ENCODE results near the gene FBXO7.
A peak's percentile ranks its signal among the peaks of the same experiment; 100 is the strongest.

The FBXO7 gene

DNA sequence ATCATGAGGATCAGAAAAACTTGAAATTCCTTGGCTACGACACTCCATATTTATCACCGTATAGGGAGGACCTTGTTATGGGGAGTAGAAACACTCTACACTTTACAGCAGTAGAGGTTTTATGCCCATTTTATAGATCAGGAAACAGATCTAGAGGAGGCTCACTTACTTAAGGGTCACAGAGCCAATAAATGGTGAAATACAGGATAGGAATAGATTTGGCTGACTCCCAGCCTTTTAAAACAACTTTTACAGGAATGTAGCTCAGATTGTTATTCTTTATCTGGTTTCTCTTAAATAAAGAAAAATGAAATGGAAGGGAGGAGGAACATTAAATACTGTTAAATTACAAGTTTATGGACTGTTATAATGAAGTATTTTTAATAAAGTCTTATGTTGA lies 14.8 kb downstream of the FBXO7 start:
- no peak for FAIRE-seq

DNA sequence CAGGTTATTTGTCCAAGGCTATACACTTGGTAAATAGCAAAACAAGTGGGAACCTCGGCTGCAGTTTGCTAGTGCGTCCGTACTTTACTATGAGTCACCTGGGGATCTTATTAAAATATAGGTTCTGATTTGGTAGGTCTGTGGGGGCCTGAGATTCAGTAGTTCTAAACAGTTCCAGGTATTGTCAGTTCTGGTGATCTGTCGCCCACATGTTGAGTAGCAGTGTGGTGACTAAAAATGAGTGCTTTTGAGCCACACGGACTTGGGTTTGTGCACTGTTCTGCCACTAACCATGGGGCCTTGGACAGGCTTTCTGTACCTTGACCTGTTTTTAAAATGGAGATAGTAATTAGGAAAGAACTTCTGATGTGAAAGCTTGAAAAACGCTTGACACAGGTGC lies 15.7 kb downstream of the FBXO7 start:
- no peak for DNase-seq (ENCODE audit: low spot score)
- no peak for FAIRE-seq

More for the DNA sequence above, 14.8 kb downstream of the FBXO7 start:
- no peak for DNase-seq (ENCODE audit: low spot score)

DNA sequence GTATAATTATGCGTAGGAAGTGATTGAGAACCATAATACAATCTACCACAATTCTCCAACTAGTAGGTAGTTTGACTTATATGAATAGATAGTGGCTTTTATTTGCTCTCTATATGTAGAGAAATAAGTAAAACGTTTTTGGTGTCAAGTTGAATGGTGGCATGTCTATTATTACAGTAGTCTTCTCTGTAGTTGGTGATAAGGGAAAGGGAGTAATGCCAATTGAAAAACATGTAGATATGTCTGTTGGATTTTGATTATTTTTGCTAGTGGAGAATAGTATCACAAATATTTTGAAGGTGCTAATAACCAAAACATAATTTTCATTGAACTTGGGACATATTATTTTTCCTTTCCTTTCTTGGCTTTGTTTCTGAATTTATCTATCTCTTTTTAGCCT lies 17.5 kb downstream of the FBXO7 start:
- FAIRE-seq (no peak), DNase-seq (ENCODE audit: low spot score) (no peak)

DNA sequence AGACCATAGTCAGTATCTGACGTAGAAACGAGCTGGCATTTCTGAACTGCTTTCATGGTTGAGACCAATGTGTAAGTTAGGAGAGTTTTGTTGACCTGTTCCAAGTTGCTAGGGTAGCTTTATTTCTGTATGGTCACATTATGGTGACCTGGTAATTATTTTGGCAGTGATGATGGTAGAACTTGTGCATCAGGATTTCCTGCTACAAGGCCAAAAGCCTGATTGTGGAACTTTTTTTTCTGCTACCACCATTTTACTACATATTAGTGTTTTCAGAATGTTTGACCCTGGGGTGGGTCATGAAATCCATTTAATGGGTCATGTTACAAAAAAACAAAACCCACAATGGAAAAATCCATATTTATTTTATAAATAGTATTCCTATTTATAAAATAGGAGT lies 18.9 kb downstream of the FBXO7 start:
- no peak for FAIRE-seq
- DNase-seq (ENCODE audit: low spot score), result no peak

DNA sequence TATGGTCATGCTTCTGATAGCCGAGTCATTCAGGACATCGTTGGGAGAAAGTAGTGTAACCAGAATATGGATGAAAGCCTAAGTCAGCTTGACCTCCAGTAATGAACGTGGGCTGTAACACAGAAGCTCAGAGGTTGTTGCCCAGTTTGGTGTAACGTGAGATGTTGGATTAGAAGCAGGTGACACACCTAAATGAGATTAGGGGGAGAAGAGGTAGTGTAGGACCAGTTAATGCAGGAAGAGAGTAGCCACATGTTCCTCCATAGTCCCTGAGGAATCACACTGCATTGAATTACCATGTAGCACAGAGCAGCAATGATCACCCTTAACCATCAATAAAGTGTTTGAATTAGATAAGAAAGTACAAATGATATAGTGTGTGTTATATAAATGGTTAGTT lies 20.4 kb downstream of the FBXO7 start:
- DNase-seq (ENCODE audit: low spot score) (no peak), FAIRE-seq (no peak)

DNA sequence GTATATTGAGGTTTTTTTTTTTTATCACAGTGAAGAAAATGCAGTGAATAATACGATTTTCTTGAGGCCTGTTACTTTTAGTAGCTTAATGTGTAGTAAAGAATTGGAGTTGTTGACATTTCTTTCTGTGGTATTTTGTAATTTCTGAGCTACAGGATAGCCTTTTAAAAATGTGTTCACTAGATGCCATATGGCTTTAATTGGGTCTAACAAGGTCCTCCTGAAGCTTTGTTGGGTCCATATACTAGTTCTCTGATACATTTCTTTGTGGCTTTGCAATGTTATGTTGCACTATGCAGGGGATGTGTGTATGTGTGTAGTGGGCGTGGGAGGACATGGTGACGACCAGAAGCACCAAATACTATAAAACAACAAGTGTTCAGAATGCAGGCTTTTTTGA lies 25.1 kb downstream of the FBXO7 start:
- FAIRE-seq (no peak), DNase-seq (ENCODE audit: low spot score) (no peak)

DNA sequence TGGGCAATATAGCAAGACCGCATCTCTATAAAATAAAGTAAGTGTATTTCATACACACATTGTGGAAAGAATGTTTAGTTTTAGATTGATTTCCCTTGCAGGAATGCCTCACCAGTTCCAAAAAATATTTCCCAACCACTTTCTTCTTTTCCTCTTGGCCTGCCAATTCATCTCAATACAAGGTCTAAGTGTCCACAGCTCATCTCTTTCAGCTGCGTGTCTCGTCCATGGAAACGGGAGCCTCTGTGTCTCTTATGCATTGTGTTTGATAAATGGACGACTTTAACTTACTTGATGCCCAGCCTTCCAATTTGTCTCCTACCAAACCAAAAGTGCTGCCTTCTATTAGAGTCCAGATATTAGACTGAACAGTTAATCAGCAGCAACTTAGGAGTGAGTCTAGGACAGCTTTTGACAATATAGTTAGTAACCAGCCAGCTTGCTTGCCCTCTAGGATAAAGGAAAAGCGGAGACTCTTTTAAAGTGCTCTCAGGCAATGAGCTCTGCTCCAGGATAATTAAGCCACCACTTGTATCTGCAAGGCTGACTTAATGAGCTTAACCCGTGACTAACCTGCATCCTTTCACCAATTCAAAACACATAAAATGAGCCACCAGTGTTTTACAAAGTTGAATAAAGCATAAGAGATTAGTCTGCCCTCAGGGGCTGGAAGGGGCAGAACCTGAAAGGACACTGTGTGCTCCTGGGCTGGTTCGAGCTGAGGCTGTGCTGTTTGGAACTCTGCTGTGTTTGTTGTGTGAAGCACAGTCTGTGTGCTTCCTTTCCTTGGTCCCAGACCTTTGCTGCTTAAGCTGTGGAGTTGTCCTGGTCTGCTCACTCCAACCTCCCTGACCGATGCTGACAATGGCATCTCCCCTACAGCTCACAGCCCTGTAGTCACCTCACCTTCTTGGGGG lies 27.5 kb downstream of the FBXO7 start:
- DNase-seq (ENCODE audit: low spot score), result no peak
- FAIRE-seq, result no peak

DNA sequence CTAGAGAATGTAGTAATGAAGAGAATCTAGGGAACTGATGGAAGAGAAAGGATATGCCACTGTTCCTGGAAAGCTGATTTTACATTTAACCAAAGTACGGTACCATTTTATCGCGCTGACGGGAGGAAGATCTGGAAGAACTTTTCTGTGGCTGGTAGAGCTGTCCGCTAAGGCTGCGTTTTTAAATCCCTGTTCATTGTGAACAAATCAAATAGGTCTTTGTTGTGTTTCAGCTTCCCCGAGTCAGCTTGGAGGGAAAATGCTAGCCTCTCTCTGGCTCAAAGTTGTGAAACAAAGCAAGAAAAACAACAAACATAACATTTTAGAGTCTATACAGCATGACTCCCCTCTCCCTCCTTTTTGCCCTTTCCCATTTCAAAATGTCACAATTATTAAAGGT lies 34.4 kb downstream of the FBXO7 start:
- FAIRE-seq, result no peak
- DNase-seq (ENCODE audit: low spot score), result no peak

DNA sequence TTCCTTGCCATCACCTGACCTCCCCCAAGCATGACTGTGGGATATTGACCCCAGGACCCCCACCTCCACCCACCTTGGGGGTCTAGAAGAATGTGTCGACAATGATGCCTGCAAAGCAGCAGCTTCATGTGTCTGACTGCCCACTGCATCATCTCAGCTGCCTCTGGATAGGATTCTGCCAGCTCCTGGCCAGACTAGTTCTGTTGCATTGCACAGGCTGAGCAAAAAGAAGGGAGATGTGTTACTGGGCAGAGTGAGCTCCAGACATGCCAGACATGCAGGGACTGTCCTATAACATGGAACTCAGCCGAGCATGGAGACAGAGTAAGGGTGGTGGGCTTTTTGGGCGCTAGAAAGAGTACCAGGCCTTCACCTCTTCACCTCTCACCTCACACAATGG lies 36.7 kb downstream of the FBXO7 start:
- no peak for DNase-seq (ENCODE audit: low spot score)
- no peak for FAIRE-seq

DNA sequence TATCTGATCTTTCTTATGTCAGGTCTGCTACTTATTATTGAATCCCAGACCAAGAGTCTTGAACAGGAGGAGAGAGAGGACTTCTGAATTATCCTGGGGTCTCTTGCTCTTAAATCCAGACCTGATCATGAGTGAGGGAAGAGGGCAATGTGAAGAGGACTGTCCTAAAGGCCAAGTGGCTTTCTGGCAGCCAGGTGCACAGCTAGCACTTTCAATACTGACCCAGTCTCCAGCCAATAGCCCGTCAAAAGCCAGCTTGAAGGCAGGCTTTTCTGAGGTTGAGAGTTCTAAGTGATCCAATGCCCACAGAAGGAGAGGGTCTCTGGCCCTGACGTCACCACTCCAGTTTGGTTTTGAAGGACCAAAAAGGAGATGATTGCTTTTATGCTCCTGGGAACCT lies 37.2 kb downstream of the FBXO7 start:
- no peak for FAIRE-seq

DNA sequence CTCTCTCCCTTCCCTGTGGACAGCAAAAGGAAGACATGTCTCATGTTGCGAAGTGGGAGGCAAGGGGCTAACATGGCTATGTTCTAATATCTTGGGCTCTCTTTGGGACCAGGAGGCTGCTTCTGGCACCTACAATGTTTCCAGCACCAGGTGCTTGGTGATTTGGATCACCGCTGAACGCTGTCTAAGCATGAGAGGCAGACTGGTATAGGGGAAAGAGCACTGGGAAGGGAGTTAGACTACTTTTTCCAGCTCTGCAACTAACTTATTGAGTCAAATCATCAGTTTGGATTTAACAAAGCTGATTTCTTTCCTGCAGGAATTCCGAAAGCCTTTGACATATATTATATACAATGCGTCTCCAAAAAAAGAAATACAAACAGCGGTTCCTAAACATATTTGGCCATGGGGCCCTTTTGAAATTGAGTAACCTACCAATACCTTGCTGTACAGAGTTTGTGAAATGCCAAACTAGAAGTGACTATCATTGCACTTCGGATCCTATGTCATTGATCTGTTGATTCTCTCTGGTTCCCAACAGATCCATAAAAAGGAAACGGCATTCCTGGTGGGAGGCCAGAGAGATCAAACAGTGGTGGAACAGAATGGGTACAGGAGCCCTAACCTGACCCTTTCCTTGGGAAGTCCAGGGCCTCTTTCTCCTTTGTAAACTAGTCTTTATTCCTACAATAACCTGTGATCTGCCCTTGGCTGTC lies 37.8 kb downstream of the FBXO7 start:
- FAIRE-seq (no peak), DNase-seq (ENCODE audit: low spot score) (no peak)

More for the DNA sequence above, 37.2 kb downstream of the FBXO7 start:
- DNase-seq (ENCODE audit: low spot score), result no peak

DNA sequence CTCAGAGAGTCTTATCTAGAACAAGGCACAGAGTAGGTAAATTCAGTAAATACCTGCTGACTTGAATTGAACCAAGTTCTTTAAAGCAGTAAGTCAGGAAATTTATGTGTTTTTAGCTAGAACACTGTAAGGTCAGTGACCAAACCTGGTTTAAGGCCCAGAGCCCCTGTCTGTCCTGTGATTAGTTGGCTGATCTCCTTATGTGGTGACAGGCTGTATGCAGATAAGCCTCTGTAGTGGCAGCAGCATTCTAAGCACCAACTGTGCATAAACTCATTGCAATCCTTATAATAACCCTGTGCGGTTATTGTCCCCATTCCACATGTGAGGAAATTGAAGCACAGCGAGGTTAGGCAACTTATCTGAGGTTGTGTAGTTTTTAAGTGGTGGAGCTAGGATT lies 40.5 kb downstream of the FBXO7 start:
- DNase-seq (ENCODE audit: low spot score), result no peak
- FAIRE-seq, result no peak

DNA sequence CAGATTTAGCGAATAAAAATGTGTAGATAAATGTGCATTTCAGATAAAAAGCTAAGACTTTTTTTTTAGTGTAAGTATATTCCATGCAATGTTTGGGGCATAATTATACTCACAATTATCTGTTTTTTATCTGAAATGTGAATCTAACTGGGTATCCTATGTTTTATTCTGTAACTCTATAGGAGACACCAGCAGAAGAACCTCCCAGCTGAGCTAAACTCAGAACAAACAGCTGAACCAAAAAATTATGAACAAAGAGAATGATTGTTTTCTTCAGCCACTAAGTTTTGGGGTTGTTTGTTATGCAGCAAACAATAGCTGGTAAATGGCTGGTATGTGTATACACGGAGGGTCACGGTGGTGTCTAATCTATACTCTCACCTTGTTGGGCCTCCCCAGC lies 42.9 kb downstream of the FBXO7 start:
- no peak for DNase-seq (ENCODE audit: low spot score)
- no peak for FAIRE-seq

DNA sequence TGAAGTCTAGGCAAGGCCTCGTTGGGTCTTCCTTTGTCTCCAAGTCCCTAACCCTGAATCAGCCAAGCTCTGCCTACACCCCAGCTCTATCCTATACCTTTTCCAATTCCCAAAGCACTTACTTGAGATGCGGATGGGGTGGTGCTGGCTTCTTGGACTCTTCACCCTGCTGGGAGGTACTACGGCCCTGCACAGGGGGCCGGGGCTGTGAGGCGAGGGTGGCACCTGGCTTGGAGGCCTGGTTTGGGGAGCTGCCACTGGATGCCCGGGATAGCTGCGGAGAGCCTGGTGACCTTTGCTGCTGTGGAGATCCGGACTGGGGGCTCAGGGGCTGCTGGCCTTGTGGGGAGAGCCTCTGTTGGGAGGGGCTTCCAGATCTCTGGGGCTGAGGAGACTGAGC lies 43.3 kb downstream of the FBXO7 start:
- DNase-seq (ENCODE audit: low spot score) (no peak), FAIRE-seq (no peak)

DNA sequence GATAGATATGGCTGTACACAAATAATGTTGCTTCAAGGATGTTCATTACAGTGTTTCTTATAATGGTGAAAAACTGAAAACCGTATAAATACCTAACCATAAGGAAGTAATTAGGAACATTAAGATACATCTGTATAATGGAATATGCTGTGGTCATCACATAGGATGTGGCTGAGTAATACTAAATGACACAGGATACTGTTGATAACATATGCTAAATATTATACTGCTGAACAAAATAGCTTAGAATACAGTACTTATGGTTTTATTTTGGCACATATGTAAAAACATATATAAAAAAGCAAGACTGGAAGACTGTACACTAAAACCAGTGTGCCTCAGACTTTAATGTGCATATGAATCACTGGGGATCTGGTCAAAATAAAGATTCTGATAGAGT lies 43.8 kb downstream of the FBXO7 start:
- FAIRE-seq (no peak), DNase-seq (ENCODE audit: low spot score) (no peak)

DNA sequence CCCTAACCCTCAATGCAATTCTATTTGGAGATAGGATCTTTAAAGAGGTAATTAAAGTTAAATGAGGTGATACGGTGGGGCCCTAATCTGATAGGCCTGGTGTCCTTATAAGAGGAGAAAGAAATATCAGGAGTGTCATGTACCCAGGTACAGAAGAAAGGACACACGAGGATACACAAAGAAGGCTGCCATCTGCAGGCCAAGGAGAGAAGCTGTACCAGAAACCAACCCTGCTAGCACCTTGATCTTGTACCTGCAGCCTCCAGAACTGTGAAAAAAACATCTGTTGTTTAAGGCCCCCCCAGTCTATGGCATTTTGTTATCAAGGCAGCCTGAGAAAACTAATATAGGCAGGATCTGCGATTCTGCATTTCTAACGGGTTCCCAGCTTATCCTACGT lies 44.2 kb downstream of the FBXO7 start:
- no peak for DNase-seq (ENCODE audit: low spot score)
- no peak for FAIRE-seq

DNA sequence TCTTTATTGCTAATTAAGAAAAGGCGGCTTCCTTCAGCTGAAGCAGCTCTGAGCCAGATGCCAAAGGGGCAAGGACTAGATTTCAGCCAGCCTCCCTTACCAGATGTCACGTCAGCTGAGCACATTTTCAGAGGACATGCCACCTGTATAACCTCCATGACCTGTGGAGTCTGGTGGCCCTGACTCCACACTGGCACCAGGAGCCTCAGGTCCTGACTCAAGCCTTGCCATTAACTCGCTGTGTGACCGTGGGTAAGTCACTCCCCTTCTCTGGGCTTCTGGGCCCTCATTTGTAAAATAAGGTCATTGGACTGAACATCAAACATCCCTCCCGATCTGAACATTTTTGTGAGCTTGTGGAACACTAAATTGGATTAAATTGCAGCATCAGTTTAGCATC lies 46.0 kb downstream of the FBXO7 start:
- FAIRE-seq (no peak), DNase-seq (ENCODE audit: low spot score) (no peak)

DNA sequence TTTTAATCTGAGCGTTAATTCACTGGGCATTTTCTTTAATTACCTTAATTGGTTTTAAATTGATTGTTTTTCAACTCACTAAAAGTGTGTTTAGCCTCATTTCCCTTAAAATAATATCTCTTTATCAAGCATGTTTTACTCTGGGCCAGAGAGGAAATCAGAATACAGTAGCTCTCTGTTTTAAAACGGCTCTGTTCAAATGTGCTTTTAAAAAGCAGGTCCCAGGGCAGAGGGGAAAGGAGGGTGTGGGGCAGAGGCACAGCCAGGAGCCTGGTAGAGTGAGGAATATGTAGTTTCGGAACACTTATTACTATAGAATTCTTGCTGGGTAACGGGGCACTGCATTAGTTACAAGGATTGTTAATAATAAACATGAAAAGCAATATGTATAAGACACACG lies 47.6 kb downstream of the FBXO7 start:
- no peak for FAIRE-seq
- DNase-seq (ENCODE audit: low spot score), result no peak

DNA sequence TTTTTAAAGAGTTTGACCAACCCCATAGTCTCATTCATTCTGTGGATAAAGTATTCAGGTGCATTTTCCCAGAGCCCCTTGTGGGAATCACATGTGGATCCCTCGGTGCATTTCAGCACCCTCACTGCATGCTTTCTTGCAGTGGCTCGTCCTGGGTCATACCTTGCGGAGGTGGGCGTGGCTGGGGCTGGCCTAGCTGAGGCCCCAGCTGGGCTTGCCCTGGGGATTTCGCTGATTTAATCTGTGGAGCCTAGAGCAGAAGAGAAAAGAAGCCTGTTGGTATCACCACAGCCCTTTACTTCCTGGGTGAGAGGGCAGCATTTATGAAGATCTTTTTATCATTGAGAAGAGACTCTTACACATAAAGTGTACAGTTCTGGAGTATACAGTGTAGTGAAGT lies 53.1 kb downstream of the FBXO7 start:
- DNase-seq (ENCODE audit: low spot score) (no peak), FAIRE-seq (no peak)

DNA sequence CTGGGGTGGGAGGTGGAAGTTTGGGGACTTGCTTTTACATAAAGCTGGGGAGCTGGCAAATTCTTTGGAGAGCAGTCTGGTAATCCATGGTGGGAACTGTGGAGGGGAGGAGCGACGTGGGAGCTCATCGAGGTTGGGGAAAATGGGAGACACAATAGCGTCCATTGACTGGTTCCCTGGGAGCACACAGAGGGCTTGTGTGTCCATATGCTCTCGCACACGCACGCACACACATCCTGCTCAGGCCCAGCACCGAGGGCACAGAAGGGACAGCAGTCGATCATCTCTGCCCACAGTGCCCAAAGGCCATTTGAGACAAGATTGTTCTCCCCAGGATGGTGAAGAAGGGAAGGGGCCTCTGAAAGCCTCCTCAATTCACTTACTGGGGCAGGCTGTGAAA lies 53.7 kb downstream of the FBXO7 start:
- no peak for DNase-seq (ENCODE audit: low spot score)
- no peak for FAIRE-seq

DNA sequence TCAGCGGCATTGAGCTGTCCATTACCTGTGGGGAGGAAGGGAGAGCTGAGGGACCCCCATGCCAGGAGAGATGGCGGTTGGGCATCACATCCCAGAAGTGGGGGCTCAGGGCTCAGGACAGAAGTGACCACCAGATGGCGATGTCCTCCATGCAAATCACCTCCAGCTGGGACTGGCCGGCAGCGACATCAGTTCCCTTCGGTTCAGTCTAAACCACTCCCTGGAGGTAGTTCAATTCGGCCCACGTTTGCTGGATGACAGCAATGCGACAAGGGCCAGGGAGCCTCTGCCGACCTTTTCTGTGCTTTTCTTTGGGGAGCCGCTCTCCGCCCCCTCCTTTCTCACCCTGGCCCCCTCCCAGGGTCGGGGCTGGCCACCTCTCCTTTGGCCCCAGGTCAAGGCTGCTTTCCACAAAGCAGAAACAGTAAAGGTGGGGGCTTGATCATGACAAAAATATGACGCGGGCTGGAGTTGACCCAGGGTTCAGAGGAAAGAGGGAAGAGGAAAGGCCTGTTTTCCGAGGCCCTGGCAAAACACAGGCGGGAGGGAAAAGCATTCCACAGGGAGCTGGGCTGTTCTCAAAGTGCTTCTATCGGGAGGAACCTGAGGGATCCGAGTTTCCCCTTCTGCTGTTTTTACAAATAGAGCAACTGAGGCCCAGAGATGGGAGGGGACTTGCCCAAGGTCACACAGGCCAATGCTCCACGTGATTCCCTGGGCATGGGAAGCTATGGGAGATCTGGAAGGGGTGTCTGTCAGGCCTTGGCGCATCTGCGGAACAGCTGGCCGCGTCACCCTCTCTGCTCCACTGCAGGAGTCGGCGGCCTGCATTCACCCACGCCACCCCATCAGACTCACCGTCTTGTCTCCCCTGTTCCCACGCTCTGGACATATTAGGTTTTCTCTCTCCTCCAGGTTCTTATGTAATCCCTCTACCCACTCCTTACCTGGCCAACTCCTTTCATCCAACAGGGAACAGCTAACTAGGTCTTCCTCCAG lies 54.7 kb downstream of the FBXO7 start:
- FAIRE-seq (no peak), DNase-seq (ENCODE audit: low spot score) (peak; percentile 37)

DNA sequence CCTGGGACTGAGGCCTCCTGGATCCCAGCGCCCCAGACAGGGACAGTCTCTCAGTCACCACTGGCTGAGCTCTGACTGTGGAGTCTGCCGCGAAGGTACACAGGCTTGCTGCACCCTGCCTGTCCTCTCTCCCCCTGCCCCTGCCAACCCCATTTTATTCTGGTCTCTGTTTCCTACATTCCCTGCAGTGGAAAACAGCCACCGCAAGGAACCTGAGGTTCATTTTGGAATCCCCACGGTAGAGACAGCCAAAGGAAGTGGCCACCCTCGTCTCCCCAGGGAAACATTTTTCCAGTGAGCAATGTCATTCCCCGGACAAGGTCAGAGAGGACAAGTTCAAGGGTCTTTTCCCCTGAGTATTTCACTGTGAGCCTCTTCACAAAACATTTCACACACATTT lies 56.6 kb downstream of the FBXO7 start:
- DNase-seq (ENCODE audit: low spot score) (no peak), FAIRE-seq (no peak)
